SW480 (cell line): Measurements from ENCODE around the gene SH3PXD2A.
A peak's percentile ranks its signal among the peaks of the same experiment; 100 is the strongest.

Experiments used
- DNase-seq: peaks from one replicate; pipeline ENCODE4 v3.0.0-alpha.2; 2016; ENCODE audit warnings: low spot score

The SH3PXD2A gene

DNA sequence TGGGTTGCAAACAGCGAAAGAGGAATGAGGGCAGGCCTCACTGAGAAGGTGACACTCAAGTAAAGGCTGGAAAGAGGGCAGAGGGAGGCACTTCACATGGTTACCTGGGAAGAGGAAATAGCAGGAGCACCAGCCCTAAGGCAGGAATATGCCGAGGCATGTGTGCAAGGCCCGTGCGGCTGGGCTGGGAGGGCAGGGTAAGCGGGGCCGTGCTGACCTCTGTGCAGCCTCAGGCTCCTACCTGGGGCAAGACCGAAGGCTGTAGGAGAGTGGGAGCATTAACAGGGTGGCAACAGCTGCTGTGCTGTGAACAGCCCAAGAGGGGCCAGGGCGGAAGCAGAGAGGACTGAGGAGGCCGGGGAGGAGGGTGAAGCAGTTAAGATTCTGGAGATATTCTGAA, 24.0 kb upstream of the SH3PXD2A start:
- no peak for DNase-seq

- DNase-seq, result no peak
These were observed 22.5 kb upstream of the SH3PXD2A start for GRCh38 chr10:103877861-103878260.

DNA sequence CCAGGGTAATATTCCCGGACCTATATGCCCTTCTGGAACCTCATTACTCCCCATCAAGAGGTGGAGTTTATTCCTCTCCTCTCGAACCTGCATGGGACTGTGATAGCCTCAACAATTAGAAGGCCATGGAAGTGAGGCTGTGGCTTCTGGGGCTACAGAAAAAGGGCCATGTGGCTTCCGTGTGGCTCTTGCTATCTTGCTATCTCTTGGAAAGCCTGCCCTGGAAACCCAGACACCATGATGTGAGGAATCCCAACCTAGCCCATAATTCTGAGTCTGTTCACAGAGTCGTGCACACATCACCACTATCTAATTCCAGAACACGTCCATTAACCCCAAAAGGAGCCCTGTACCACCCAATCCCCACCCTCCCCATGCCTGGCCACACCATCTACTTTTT, 20.8 kb upstream of the SH3PXD2A start:
- DNase-seq, result no peak

DNA sequence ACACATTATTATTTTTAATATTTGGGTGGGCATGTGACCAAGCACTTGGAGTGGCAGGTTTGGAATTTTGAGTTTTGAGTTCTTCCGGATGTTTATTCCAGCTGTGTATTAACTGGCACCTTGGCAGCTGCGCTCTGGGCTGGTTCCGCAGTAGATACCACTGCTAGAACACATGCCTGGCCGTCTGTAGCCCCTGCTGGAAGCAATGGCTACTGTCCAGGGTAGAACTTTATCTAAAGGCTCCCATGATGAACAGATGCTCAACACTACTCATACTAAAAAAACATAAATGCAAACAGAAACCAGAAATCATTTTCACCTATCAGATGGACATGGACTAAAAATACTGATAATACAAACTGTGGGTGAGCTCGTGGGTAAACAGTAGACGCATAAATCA, 19.4 kb upstream of the SH3PXD2A start:
- DNase-seq, result no peak

- DNase-seq, result peak; percentile 46
These were observed 17.0 kb upstream of the SH3PXD2A start for GRCh38 chr10:103872137-103872931.

- no peak for DNase-seq
These were observed 15.6 kb upstream of the SH3PXD2A start for GRCh38 chr10:103871006-103871405.

DNA sequence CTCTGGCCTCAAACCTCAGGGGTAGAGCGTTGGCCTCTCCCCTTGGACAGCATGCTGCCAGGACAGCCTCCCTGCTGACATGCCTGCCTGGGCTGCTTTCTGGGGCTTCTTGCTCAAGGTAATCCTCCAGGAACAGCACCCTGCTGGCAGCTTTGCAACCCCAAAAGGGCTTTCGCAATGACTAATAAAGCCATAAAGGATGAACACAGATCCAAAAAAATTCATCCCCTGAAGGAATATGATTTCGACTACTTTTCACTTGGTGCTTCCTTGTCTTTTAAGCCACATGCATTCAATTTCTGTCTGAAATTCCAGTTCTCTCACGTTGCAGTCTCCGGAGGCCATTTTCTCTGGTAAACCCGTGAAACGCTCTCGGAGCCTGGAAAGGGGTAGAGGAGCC, 15.1 kb upstream of the SH3PXD2A start:
- DNase-seq, result no peak

DNA sequence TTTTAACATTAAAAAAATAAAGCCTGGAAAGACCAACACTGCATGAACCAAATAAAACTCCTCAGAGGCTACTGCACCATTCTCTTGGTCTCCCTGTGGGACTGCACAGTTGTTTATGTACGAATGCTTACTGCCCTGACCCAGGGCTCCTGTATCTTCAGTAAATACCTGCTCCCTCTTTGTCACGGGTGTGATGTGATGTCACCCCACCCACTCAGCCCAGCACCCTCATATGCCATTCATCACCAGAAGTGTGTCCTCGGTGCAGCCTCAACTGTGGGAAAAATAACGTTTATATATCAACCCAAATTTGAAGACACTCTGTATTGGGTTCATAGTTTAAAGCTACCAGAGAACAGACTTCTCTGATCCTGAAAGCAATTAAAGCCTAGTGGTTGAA, 14.0 kb upstream of the SH3PXD2A start:
- no peak for DNase-seq

GRCh38 chr10:103868200-103868599, 12.8 kb upstream of the SH3PXD2A start:
- no peak for DNase-seq

DNA sequence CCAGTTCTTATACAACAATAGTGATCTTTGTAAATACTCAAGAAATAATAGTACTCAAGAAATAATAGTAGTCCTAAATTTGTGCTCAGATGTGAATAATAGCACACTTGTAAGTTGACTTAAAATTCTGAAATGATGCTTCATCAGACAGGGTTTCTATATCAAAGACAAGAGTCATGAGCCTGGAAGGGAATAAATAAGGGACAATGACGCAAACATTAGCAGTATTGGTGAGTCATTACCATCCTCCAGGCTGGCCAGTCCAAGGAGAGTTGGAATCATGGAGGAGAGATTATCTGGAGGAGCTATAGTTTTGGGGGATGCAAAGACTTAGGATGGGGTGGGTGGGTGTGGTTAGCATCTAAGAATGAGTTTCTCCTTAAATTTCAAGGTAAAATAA, 6.1 kb upstream of the SH3PXD2A start:
- DNase-seq, result no peak

DNA sequence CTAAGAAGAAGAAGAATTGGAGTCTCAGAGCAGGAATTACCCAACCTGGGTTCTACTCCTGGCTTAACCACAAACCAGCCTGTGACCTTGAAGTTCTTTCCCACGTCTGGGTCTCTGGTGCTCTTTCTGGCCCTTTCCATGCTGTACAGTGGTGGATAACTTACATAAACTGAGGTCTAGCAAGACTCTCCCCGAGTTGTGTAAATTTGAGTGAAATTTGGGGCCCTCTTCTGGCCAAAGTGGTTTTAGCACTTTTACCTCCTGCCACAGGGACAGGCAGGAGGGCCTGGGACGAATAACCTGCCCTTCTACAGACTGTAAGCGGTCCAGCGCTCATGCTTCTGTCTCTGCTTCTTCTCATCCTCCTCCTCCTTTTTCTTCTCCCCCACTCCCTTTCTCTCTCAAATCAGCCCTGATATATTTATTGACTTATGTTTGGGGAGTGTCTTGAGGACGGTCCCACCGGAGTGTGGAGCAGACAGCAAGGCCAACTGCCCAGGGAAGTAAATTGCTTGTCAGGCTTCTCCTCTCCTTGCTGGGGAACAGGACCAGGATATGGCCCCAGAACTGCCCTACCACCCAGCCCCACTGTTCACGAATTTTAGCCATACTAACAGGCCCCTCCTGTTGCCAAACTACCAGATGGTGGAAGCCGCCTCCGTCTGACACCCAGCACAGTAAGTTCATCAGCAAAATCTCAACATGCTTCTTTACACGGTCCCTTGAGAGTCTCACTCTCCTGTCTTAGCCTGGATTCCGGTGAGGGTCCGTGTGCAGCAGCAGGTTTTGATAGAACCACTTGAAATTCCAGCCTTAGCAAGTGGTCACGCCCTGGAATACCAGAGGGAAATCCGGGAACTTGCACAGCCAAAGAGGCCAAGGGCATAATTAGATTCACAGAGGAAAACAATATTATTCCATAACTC, 4.0 kb upstream of the SH3PXD2A start:
- peak; percentile 67 for DNase-seq

DNA sequence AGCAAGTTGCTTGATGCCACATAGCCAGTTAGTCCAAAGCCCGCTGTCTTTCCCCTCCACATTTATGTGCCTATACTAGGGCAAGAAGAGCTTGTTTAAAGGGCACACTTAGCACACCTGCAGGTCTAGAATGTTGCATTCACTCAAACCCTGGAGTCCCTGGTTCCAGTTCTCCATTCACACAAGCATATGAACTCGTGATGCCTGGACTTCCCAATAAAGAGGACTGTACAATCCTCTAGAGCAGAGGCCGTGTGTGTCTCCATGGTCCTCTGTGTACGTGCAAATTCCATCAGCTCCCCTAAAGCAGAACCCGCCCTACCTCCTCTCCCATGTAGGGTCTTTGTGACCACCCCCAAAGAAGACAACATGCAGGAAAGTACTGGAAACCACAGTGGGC, 3.0 kb upstream of the SH3PXD2A start:
- DNase-seq, result no peak

DNA sequence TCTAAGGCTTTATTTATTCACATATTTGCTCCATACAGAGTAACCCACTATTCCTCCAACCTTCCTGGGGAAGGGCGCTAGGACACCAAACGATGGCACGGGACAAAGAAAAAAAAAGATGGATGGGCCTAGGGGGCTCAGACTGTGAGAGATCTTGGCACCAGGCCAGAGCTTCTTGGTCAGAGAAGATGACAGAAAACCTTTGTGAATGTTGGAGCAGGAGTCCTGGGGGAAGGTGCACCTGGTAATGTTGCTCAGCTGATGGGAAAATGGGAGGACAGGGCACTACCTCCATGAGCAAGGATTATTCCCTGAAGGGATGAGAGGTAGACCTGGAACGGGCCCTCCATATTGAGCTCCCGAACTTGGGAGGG, 1.4 kb upstream of the SH3PXD2A start:
- DNase-seq, result no peak

- DNase-seq, result no peak
These were observed 748 bp upstream of the SH3PXD2A start for GRCh38 chr10:103855852-103856796.

GRCh38 chr10:103854686-103855391, 537 bp downstream of the SH3PXD2A start:
- no peak for DNase-seq

DNA sequence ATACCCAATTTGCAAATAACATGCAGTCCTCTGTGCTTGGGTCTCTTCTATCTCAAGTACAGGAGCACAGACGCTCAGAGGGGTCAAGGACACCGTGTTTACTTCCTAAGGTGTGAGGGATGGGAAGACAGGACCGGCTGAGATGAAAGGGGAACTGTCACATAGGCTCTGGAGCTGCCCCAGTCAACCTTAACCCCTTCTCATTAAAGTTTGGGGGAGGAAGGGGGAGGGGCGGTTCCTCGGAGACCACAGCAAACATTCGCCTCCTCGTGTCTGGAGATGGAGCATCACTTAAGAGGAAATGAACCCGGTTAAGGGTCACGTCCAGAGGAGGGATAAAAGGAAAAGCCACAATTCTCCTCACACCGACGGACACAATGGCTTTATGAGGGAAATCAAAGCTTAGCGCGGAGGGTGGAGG, 1.1 kb downstream of the SH3PXD2A start:
- DNase-seq, result peak; percentile 28

DNA sequence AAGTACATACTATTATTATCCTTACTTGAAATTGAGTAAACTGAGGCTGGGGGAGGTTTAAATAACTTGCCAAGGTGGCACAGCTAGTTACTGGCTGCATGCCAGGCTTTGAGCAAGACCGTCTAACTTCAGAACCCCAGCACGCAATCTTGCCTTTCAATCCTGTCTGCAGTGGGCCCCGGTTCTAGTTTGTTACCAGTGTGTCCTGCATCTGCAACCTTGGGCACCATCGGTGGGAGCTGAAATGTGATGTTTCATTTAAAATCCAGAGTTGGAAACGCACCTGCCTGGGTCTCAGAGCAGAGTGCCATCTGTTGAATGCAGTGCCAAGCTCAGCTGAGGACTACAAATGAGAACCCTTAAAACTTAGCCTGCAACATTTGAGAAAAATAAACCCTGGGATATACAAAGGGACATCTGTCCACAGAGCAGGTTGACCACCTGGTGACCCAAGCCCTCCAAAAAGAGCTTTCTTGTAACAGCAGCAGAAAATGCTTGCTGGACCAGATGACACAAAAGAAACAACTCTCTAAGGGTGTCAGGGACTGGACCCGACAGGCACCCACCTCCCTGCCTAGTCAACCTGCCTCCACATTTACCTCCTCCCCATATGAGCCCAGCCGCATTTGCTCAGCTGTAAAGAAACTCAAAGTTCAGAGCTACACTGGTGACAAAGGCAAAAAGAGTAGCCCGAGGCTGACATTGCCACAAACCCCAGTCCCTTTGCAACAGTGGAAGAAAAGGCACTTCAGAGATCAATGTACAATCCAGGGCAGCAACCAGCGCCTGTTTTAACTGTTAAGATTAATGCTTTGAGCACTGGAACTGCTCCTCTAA, 1.7 kb downstream of the SH3PXD2A start:
- no peak for DNase-seq

DNA sequence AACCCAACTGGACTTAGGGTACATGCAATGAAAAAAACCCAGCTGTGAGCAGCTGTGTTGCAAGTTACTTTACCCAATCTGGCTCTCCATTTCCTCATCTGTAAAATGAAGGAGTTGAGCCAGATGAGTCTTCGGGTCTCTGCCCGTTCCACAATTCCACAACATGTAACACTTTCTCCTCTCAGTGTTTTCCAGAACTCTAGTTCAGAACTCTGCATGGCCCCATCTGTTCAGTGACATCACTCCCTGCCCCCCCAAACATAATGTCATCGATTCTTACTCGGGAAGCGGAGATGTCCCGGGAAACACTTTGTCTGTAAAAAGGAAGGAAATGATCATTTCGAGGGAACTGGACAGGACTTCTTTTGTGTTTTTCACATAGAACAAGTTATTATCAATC, 2.5 kb downstream of the SH3PXD2A start:
- no peak for DNase-seq

- DNase-seq, result no peak
These were observed 3.1 kb downstream of the SH3PXD2A start for GRCh38 chr10:103852189-103852711.

- DNase-seq, result no peak
These were observed 4.1 kb downstream of the SH3PXD2A start for GRCh38 chr10:103851261-103851660.
